ENCODE results near the gene RCAN1.

- TF ChIP-seq, protein P1, sequence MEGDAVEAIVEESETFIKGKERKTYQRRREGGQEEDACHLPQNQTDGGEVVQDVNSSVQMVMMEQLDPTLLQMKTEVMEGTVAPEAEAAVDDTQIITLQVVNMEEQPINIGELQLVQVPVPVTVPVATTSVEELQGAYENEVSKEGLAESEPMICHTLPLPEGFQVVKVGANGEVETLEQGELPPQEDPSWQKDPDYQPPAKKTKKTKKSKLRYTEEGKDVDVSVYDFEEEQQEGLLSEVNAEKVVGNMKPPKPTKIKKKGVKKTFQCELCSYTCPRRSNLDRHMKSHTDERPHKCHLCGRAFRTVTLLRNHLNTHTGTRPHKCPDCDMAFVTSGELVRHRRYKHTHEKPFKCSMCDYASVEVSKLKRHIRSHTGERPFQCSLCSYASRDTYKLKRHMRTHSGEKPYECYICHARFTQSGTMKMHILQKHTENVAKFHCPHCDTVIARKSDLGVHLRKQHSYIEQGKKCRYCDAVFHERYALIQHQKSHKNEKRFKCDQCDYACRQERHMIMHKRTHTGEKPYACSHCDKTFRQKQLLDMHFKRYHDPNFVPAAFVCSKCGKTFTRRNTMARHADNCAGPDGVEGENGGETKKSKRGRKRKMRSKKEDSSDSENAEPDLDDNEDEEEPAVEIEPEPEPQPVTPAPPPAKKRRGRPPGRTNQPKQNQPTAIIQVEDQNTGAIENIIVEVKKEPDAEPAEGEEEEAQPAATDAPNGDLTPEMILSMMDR (IDR thresholded peaks at IDR 0.05; ENCODE audit: poor library complexity), result no peak
- TF ChIP-seq EZH2phosphoT487 (IDR thresholded peaks at IDR 0.05; ENCODE audit: low read depth, severe bottlenecking, unreplicated experiment), result peak; percentile 84
- TF ChIP-seq EZH2 (IDR thresholded peaks at IDR 0.05; ENCODE audit: borderline replicate concordance), result no peak
These were observed 10.2 kb upstream of the RCAN1 start for GRCh38 chr21:34625030-34625593.
